Stimulated activated CD4-positive, alpha-beta T cell treated with anti-CD3 and anti-CD28 coated beads, Interleukin-4, amount 100 ng/mL, for 48 hours (primary cell): ENCODE results near the gene CEMIP2.
"Not testable (repeated sequence)": the region's sequence is repeated elsewhere in the genome, so short reads cannot be mapped to it uniquely, and the experiment has no call there.

Source experiments
- DNase-seq, 2 donors: peaks; one replicate each; pipeline ENCODE4 v3.0.0-alpha.2; 2020; ENCODE audit warnings: low read depth in 2 of 2

Gene CEMIP2, protein sequence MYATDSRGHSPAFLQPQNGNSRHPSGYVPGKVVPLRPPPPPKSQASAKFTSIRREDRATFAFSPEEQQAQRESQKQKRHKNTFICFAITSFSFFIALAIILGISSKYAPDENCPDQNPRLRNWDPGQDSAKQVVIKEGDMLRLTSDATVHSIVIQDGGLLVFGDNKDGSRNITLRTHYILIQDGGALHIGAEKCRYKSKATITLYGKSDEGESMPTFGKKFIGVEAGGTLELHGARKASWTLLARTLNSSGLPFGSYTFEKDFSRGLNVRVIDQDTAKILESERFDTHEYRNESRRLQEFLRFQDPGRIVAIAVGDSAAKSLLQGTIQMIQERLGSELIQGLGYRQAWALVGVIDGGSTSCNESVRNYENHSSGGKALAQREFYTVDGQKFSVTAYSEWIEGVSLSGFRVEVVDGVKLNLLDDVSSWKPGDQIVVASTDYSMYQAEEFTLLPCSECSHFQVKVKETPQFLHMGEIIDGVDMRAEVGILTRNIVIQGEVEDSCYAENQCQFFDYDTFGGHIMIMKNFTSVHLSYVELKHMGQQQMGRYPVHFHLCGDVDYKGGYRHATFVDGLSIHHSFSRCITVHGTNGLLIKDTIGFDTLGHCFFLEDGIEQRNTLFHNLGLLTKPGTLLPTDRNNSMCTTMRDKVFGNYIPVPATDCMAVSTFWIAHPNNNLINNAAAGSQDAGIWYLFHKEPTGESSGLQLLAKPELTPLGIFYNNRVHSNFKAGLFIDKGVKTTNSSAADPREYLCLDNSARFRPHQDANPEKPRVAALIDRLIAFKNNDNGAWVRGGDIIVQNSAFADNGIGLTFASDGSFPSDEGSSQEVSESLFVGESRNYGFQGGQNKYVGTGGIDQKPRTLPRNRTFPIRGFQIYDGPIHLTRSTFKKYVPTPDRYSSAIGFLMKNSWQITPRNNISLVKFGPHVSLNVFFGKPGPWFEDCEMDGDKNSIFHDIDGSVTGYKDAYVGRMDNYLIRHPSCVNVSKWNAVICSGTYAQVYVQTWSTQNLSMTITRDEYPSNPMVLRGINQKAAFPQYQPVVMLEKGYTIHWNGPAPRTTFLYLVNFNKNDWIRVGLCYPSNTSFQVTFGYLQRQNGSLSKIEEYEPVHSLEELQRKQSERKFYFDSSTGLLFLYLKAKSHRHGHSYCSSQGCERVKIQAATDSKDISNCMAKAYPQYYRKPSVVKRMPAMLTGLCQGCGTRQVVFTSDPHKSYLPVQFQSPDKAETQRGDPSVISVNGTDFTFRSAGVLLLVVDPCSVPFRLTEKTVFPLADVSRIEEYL (N-terminal part only)

GRCh38 chr9:71768388-71769174 is at the start of gene CEMIP2:
Gene CEMIP2 (minus strand): TSS chr9:71768513. CDS start chr9:71750373, 18,140 bp downstream.
- peak; percentile 79 to 87 for DNase-seq

DNA sequence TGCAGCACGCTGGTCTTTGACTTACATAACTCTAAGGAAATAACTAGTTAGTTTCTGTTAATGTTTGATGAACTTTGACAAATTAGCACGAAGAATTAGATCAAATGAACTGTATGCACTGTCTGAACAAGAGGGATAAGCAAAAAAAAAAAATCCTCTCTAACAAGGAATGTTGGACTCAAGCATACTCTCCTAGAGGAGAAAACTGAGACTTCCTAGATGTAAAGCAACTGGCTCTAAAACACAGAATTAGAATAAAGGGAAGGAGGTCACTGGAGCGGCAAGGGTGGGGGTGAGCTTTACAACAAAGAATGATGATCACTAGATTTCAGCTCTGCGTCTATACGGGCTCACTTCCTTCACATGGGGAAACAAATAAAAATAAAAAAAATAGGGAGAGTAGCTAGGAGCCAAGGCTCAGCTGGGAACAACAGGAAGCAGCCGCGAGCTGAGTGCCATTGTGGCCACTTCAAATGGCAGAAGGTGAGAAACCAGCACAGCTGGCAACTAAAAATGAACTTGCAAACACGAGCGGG is 48.7 kb upstream of the CEMIP2 start:
- no peak for DNase-seq

GRCh38 chr9:71814815-71815214 is 46.5 kb upstream of the CEMIP2 start:
- DNase-seq = no peak

GRCh38 chr9:71814226-71814625 is 45.9 kb upstream of the CEMIP2 start:
- no peak for DNase-seq

GRCh38 chr9:71812385-71812784 is 44.1 kb upstream of the CEMIP2 start:
- no peak for DNase-seq

- DNase-seq = no peak
Observed at GRCh38 chr9:71808068-71808467, 39.8 kb upstream of the CEMIP2 start.

- DNase-seq = peak; percentile 32 to 33
Observed at GRCh38 chr9:71806901-71807307, 38.6 kb upstream of the CEMIP2 start.

- not testable (repeated sequence) for DNase-seq
Observed at GRCh38 chr9:71805096-71805495, 36.8 kb upstream of the CEMIP2 start.

- no peak for DNase-seq
Observed at GRCh38 chr9:71801826-71802225, 33.5 kb upstream of the CEMIP2 start.

- no peak for DNase-seq
Observed at GRCh38 chr9:71797266-71797665, 29.0 kb upstream of the CEMIP2 start.

GRCh38 chr9:71796100-71796767 is 27.9 kb upstream of the CEMIP2 start:
- DNase-seq = no peak

- no peak for DNase-seq
Observed at GRCh38 chr9:71795097-71795813, 26.9 kb upstream of the CEMIP2 start.

DNA sequence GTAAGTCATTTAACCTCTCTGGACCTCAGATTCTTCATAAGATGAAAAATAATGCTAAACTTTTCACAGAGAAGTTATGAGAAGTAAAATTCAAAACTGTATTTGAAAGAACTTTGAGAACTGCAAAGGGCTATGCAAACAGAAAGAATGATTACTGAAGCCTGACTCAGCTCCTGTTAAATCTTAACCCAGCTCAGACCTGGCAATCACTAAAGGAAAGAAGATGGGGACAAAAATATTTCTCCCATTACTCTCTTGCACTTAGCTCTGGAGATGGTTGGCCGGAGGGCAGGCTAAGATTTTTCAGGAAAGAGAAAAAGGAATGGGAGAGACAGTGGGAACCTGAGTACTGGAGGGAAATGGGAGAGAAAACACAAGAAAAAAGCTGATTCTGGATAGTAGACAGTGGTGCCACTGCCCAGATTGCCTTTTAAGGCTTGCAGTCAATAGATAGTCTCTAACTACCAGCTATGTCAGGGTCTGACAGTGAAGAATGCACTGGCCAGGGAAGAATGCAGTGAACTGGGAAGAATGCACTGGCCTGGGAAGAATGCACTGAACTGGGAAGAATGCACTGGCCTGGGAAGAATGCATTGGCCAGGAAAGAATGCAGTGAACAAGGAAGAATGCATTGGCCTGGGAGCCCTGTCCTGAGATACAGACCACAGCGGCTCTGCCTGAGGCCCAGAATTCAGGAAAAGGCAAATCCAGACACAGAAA is 25.2 kb upstream of the CEMIP2 start:
- no peak for DNase-seq

- no peak for DNase-seq
Observed at GRCh38 chr9:71791875-71792274, 23.6 kb upstream of the CEMIP2 start.

- DNase-seq = no peak
Observed at GRCh38 chr9:71790296-71790695, 22.0 kb upstream of the CEMIP2 start.

- peak; percentile 70 to 82 for DNase-seq
Observed at GRCh38 chr9:71783120-71783523, 14.8 kb upstream of the CEMIP2 start.

DNA sequence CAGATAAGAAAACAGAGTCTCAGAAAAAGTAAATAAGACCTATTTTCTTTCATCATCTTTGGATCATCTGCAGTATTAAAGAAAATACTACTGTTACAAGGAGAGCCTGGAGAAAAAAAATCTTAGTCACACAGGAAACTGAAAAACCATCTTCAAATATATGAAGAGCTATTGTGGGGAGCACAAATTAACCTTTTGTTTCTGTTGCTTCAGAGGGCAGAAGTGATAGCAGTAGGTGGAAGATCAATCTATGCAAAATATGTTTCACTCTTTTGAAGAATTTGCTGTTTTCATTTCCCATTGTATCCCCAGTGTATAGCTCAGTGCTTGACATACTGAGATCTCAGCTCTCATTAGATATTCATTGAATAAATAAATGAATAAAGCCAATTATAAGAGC is 13.1 kb upstream of the CEMIP2 start:
- DNase-seq = no peak

DNA sequence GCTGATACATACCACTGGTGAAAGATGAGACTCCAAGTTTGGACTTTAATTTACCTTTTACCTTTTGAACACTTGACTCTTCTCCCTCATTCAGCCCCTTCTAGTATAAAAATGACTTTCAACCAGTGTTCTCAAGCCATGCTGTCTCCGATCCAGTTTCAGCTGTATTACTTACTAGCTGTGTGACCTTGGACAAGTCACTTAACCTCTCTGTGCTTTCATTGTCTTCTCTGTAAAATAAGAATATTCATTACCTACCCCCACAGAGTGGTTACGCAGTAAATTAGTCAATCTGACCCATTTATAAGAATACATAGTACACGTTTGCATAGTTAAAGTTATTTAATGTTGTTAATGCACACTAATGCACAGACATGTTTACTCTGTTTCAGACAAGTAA is 12.6 kb upstream of the CEMIP2 start:
- no peak for DNase-seq

DNA sequence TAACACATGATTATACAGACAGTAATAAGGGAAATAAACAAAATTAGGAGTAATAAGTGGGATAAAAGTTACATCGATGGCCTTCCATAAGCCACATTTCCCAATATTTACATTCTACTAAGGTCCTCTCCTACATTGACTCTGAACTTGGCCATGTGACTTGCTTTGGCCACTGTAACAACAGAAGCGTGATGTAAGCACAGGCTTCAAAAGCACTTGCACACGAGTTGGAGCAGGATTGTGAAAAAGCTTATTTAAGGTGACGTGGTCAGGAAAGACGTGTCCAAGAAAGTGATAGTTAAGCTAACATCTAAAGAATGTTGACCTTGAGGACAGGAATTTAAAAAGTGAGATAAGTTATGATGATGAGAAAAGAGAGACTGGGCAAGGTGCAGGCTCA is 9.8 kb upstream of the CEMIP2 start:
- DNase-seq = no peak
